Activated naive CD4-positive, alpha-beta T cell treated with anti-CD3 and anti-CD28 coated beads for 36 hours (primary cell): ENCODE data around the gene RPL7A. TPM values are rescaled to one million over a fixed set of nuclear protein-coding genes. Genes with fewer than 3 reads are reported as not detected.

Experiments used
- CTCF ChIA-PET: fragments of 350-600 bp; sonication (Branson Sonifier 250); formaldehyde crosslinking; loops from one replicate; lab custom pipeline; 2021; ENCODE audit warnings: antibody characterized with exemption; lab: Charles Lee
- DNase-seq: peaks from one replicate; pipeline ENCODE4 v3.0.0-alpha.2; 2020
- H3K27ac Mint-ChIP-seq: one replicate; pipeline ENCODE4 v1.8.0; 2021; ENCODE audit warnings: mild to moderate bottlenecking, mixed read lengths
- H3K27me3 Mint-ChIP-seq: one replicate; pipeline ENCODE4 v1.8.0; 2021; ENCODE audit warnings: low read depth, mixed read lengths
- H3K36me3 Mint-ChIP-seq: one replicate; pipeline ENCODE4 v1.8.0; 2021; ENCODE audit warnings: low read depth, mixed read lengths
- H3K4me1 Mint-ChIP-seq: one replicate; pipeline ENCODE4 v1.8.0; 2021; ENCODE audit warnings: low read depth, mixed read lengths
- H3K4me3 Mint-ChIP-seq: one replicate; pipeline ENCODE4 v1.8.0; 2021; ENCODE audit warnings: mild to moderate bottlenecking, moderate library complexity, mixed read lengths
- H3K9me3 Mint-ChIP-seq: one replicate; pipeline ENCODE4 v1.8.0; 2021; ENCODE audit warnings: mixed read lengths
- intact Hi-C: fragments of 100-400 bp; cut with micrococcal nuclease; formaldehyde crosslinking; loops from one replicate; pipeline ENCODE4 v1.15.1; 2023
- total RNA-seq, 2 experiments: library from RNA; stranded (reverse); gene quantifications; one replicate each; pipeline ENCODE4 v1.2.3, GENCODE V29; 2021

The RPL7A gene
- total RNA-seq, 2 experiments from 2014 or later: 3,985 to 4,111 TPM

GRCh38 chr9:133352635-133353340, 4.8 kb downstream of the RPL7A start:
- Mint-ChIP-seq H3K36me3 (peaks cover 42% of the 10 kb centered on the region), H3K27ac (peak overlapping the region; percentile 64), H3K9me3 (no peaks in the 10 kb centered on the region), H3K27me3 (no peaks in the 10 kb centered on the region), H3K4me3 (no peak overlapping the region), H3K4me1 (peaks cover 45% of the 10 kb centered on the region)
- CTCF ChIA-PET: interaction anchor here (0.8 to 3.1 kb wide), 2 partner anchors 18 to 19 kb away, joined by 3 to 16 read pairs; no protein-coding TSS in a partner anchor
- intact Hi-C loops: no loop called here
- no peak for DNase-seq

DNA sequence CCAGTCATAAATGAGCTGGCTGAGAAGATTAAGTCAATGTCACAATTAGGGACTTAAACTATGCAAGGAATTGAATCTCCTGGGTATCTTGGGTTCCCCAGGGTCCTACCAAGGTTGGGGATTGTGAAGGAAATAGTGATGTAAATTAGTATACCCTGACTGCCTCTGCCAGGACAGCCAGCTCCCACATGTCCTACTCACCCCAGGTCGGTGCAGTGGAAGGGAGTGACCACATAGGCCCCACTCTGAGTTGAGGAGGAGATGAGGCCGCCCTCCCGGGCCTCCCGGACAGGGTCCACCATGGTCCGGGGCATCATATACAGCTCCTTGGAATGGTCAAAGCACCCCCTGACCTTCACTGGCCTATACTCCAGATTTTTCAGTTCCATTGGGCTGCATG, 5.5 kb downstream of the RPL7A start:
- H3K36me3 Mint-ChIP-seq: peaks cover 39% of the 10 kb centered on the region
- H3K4me1 Mint-ChIP-seq: peaks cover 53% of the 10 kb centered on the region
- intact Hi-C loops: no loop called here
- CTCF ChIA-PET: interaction anchor here (0.7 to 0.8 kb wide), 2 partner anchors 10 to 19 kb away, joined by 3 read pairs; no protein-coding TSS in a partner anchor
- no peak for DNase-seq
- no peaks in the 10 kb centered on the region for H3K9me3 Mint-ChIP-seq
- H3K27ac Mint-ChIP-seq: peak overlapping the region; percentile 43
- H3K27me3 Mint-ChIP-seq: no peaks in the 10 kb centered on the region
- H3K4me3 Mint-ChIP-seq: no peak overlapping the region

DNA sequence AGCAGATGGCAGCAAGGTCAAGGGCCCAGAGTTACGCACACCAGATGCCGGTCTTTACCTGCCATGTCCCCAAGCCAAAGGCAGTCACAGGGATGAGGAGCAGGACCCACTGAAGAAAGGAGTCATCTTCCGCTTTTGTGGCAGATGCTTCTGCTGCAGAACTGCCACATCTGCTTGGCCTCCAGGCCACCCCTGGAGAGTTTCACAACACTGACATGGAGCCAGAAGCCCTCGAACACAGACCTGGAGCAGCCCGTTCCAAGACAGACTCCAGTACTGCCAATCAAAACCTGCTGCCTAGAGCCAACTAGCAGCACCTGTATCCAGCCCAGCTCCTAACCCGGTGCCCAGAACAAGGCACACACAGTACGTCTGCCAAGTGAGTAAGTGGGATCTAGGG, 6.7 kb downstream of the RPL7A start:
- H3K9me3 Mint-ChIP-seq: no peaks in the 10 kb centered on the region
- H3K36me3 Mint-ChIP-seq: peaks cover 31% of the 10 kb centered on the region
- no peak overlapping the region for H3K27ac Mint-ChIP-seq
- intact Hi-C loops: loop anchor here (5.0 kb wide), 1 partner anchor 133 kb away; no protein-coding TSS in a partner anchor
- DNase-seq: no peak
- CTCF ChIA-PET: interaction anchor here (0.9 to 6.0 kb wide), 4 partner anchors 17 to 63 kb away, joined by 3 to 48 read pairs (median 3); partner anchors contain the start of gene REXO4
- peaks cover 49% of the 10 kb centered on the region for H3K4me1 Mint-ChIP-seq
- H3K27me3 Mint-ChIP-seq: no peaks in the 10 kb centered on the region
- peak overlapping the region; percentile 82 for H3K4me3 Mint-ChIP-seq

- Mint-ChIP-seq H3K4me1 (peaks cover 48% of the 10 kb centered on the region), H3K9me3 (no peaks in the 10 kb centered on the region), H3K27me3 (no peaks in the 10 kb centered on the region), H3K36me3 (peaks cover 25% of the 10 kb centered on the region), H3K4me3 (peak overlapping the region; percentile 82), H3K27ac (peak overlapping the region; percentile 81)
- intact Hi-C loops: loop anchor here (1.0 to 5.0 kb wide), 3 partner anchors 8 to 131 kb away; partner anchors contain the start of genes MED22 and RPL7A
- CTCF ChIA-PET: interaction anchor here (0.7 to 6.0 kb wide), 9 partner anchors 9 to 86 kb away, joined by 3 to 48 read pairs (median 3); partner anchors contain the start of gene REXO4
- no peak for DNase-seq
These were observed 7.9 kb downstream of the RPL7A start for GRCh38 chr9:133355881-133356357.

DNA sequence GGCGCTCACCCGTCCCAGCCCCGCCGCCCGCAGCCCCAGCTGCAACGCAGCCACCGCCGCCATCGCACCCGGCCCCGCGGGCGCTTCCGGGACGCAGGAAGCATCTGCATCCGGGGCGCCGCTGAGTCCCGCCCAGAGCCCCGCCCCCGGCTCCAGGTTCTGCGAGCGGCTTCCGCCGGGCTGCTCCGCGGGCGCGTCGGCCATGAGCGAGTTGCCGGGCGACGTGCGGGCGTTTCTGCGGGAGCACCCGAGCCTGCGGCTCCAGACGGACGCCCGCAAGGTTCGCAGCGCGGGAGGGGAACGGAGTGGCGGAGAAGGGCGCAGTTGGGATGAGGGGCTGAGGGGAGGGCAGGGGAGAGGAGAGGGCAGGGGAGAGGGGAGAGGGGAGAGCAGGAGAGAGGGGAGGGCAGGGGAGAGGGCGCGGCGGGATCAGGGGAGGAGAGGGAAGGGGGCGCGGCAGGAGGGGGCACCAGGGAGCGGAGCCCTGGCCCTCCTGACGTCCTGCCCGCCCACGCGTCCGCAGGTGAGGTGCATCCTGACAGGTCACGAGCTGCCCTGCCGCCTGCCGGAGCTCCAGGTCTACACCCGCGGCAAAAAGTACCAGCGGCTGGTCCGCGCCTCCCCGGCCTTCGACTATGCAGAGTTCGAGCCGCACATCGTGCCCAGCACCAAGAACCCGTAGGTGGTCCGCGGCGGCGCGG, 8.5 kb downstream of the RPL7A start, which contains the start of the genes SURF1 and SURF2:
SURF1 (minus strand) TSS at position 97 of the 701 bp plus-strand sequence; CDS start at position 63, 34 bp downstream.
SURF2 (plus strand) TSS at position 160 of the 701 bp plus-strand sequence; CDS start at position 203, 43 bp downstream.
- CTCF ChIA-PET: interaction anchor here (0.9 to 6.0 kb wide), 5 partner anchors 15 to 129 kb away, joined by 3 to 48 read pairs (median 3); no protein-coding TSS in a partner anchor
- Mint-ChIP-seq H3K4me3 (peak within 1 kb of the TSS; percentile 82), H3K27ac (peak within 1 kb of the TSS; percentile 81), H3K36me3 (peaks cover 23% of the 10 kb centered on the region), H3K27me3 (no peaks in the 10 kb centered on the region), H3K9me3 (no peaks in the 10 kb centered on the region), H3K4me1 (peaks cover 50% of the 10 kb centered on the region)
- peak; percentile 92 for DNase-seq
- intact Hi-C loops: loop anchor here (1.0 to 5.0 kb wide), 3 partner anchors 8 to 131 kb away; partner anchors contain the start of genes MED22 and RPL7A

- CTCF ChIA-PET: interaction anchor here (6.0 kb wide), 1 partner anchor 15 kb away, joined by 48 read pairs; no protein-coding TSS in a partner anchor
- Mint-ChIP-seq H3K27ac (peak overlapping the region; percentile 62), H3K9me3 (no peaks in the 10 kb centered on the region), H3K36me3 (peaks cover 25% of the 10 kb centered on the region), H3K27me3 (no peaks in the 10 kb centered on the region), H3K4me1 (peaks cover 52% of the 10 kb centered on the region), H3K4me3 (peak overlapping the region; percentile 75)
- intact Hi-C loops: loop anchor here (5.0 kb wide), 1 partner anchor 130 kb away; no protein-coding TSS in a partner anchor
- no peak for DNase-seq
These were observed 9.6 kb downstream of the RPL7A start for GRCh38 chr9:133357656-133358055.

- H3K27me3 Mint-ChIP-seq: no peaks in the 10 kb centered on the region
- H3K4me1 Mint-ChIP-seq: peaks cover 50% of the 10 kb centered on the region
- no peaks in the 10 kb centered on the region for H3K9me3 Mint-ChIP-seq
- H3K4me3 Mint-ChIP-seq: peak overlapping the region; percentile 21
- DNase-seq: peak; percentile 46
- peak overlapping the region; percentile 90 for H3K27ac Mint-ChIP-seq
- CTCF ChIA-PET: interaction anchor here (0.7 to 6.0 kb wide), 7 partner anchors 13 to 497 kb away, joined by 3 to 48 read pairs (median 3); no protein-coding TSS in a partner anchor
- H3K36me3 Mint-ChIP-seq: peaks cover 41% of the 10 kb centered on the region
- intact Hi-C loops: loop anchor here (5.0 kb wide), 1 partner anchor 128 kb away; no protein-coding TSS in a partner anchor
These were observed 11.6 kb downstream of the RPL7A start for GRCh38 chr9:133359399-133360175.

GRCh38 chr9:133360400-133361393, 12.7 kb downstream of the RPL7A start:
- Mint-ChIP-seq H3K4me3 (no peak overlapping the region), H3K27ac (peak overlapping the region; percentile 90), H3K9me3 (no peaks in the 10 kb centered on the region), H3K36me3 (peaks cover 51% of the 10 kb centered on the region), H3K27me3 (no peaks in the 10 kb centered on the region), H3K4me1 (peaks cover 41% of the 10 kb centered on the region)
- CTCF ChIA-PET: interaction anchor here (0.7 to 1.4 kb wide), 7 partner anchors 10 to 498 kb away, joined by 3 to 4 read pairs (median 3); no protein-coding TSS in a partner anchor
- intact Hi-C loops: no loop called here
- peak; percentile 27 for DNase-seq

DNA sequence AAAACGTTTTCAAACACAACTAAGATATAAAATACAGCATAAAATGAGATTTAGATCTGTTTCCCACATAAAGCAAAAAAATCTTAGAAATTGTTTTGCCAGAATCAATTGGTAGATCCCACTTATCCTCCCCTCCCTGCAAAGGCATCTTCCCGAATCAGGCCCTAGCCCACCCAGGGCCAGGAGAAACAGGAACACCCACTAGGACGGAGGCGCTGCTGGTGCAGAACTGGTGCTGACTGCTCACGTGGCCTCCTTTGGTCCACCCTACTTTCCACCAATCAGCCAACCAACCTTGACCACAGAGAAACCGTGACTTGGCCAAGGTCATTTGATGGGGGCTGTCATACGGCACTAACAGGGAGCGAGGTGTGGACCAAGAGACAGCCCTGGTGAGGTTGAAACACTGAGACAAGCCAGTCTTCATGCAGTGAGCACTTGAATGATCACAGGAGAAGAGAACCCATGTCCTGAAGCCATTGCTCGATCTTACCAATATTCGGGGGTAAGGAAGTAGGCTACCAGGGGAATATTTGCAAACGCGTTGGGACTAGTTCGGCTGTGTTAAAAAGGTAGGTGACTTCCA, 13.6 kb downstream of the RPL7A start:
- Mint-ChIP-seq H3K27ac (peak overlapping the region; percentile 90), H3K36me3 (peaks cover 60% of the 10 kb centered on the region), H3K9me3 (no peaks in the 10 kb centered on the region), H3K4me3 (no peak overlapping the region), H3K4me1 (peaks cover 45% of the 10 kb centered on the region), H3K27me3 (no peaks in the 10 kb centered on the region)
- DNase-seq: no peak
- CTCF ChIA-PET: no interaction called here
- intact Hi-C loops: no loop called here

GRCh38 chr9:133362359-133363044, 14.5 kb downstream of the RPL7A start:
- Mint-ChIP-seq H3K27ac (peak overlapping the region; percentile 90), H3K4me1 (peaks cover 41% of the 10 kb centered on the region), H3K27me3 (no peaks in the 10 kb centered on the region), H3K36me3 (peaks cover 65% of the 10 kb centered on the region), H3K4me3 (no peak overlapping the region), H3K9me3 (no peaks in the 10 kb centered on the region)
- DNase-seq: no peak
- CTCF ChIA-PET: interaction anchor here (0.9 kb wide), 1 partner anchor 11 kb away, joined by 4 read pairs; no protein-coding TSS in a partner anchor
- intact Hi-C loops: no loop called here
